Mammary epithelial cell (primary cell): ENCODE data around the gene UBE2L5.
"Not testable (repeated sequence)": the region's sequence is repeated elsewhere in the genome, so short reads cannot be mapped to it uniquely, and the experiment has no call there.

ENCODE experiments used
- CTCF ChIP-seq, 2 donors: IDR thresholded peaks in 1 of 2; conservative IDR thresholded peaks in 1 of 2; 2 replicates each; pipeline ENCODE4 v1.5.1; 2011 to 2012; ENCODE audit warnings: inconsistent platforms in 2 of 2, low read length in 2 of 2, mild to moderate bottlenecking in 2 of 2, control low read depth in 1 of 2, low read depth in 1 of 2; ENCODE audit not compliant: insufficient read depth in 1 of 2; ENCODE audit errors: extremely low read depth in 1 of 2
- EZH2 ChIP-seq: IDR thresholded peaks from 2 replicates; pipeline ENCODE4 v1.6.1; 2012; ENCODE audit warnings: low read length, inconsistent platforms, borderline replicate concordance

DNA sequence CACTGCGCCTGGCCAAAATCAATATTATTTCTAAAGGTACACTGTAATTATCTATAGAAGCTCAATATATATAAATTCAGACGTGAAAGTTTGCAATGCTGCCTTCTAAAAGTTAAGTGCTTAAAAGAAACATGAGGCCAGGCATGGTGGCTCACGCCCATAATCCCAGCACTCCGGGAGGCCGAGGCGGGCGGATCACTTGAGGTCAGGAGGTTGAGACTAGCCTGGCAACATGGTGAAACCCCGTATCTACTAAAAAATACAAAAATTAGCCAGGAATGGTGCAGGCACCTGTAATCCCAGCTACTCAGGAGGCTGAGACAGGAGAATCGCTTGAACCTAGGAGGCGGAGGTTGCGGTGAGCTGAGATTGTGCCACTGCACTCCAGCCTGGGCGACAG is 29.2 kb downstream of the UBE2L5 start:
- not testable (repeated sequence) for TF ChIP-seq CTCF (conservative IDR thresholded peaks at IDR 0.05 in 1 of 2, IDR thresholded peaks at IDR 0.05 in 1 of 2; ENCODE audit: extremely low read depth in 1 of 2, insufficient read depth in 1 of 2, low read depth in 1 of 2, low read length in 2 of 2); EZH2
